HG03066 (cell line): Measurements from ENCODE around the gene RNF213.
"Not testable (repeated sequence)": the region's sequence is repeated elsewhere in the genome, so short reads cannot be mapped to it uniquely, and the experiment has no call there.

Experiments
- ATAC-seq: cut with Tn5 transposase; IDR thresholded peaks from one replicate; pipeline ENCODE4 v1.9.1; 2021; ENCODE audit warnings: low read depth; ENCODE audit not compliant: unreplicated experiment

Gene RNF213

DNA sequence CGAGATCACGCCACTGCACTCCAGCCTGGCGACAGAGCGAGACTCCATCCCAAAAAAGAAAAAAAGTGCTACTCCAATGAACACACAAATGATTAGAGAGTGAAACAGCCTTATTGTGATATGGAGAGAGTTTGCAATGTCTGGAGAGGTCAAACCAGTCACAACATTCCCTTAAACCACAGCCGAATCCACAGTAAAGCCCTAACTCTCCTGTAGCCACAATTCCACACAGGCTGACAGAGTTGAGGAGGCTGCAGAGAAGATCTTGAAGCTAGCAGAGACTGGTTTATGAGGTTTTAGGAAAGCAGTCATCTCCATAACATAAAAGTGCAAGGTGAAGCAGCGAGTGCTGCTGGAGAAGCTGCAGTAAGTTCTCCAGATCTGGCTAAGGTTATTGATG is 6.7 kb downstream of the RNF213 start:
- ATAC-seq = no peak

GRCh38 chr17:80268427-80268826 is 7.8 kb downstream of the RNF213 start:
- no peak for ATAC-seq

DNA sequence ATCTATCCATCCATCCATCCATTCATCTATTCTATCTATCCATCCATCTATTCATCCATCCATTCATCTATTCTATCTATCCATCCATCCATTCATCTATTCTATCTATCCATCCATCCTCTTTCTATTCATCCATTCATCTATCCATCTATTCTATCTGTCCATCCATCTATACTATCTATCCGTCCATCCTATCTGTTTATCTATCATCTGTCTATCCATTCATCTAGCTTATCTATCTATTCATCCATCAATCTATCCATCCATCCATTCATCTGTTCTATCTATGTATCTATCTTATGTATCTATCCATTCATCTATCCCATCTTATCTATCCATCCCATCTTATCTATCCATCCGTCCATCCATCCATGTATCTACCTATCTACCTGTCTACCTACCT is 8.8 kb downstream of the RNF213 start:
- ATAC-seq = no peak

DNA sequence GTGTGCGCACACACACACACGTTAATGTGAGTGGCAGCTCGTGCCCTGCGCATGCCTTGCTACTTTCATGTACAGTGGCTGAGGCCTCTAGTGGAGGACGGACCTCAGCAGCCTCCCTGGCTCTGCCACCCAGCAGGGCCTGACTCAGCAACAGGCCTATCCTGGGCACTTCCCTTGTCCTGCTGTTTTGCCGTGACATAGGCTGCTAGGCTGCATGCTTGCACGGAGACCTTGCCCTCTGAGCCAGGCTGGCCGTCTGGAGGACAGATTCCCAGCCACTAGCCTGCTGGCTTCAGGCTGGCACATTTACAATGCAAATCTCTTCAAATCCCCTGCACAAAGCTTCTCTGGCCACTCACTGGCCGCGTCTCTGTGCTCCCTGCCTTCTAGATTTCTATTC is 9.5 kb downstream of the RNF213 start:
- no peak for ATAC-seq

DNA sequence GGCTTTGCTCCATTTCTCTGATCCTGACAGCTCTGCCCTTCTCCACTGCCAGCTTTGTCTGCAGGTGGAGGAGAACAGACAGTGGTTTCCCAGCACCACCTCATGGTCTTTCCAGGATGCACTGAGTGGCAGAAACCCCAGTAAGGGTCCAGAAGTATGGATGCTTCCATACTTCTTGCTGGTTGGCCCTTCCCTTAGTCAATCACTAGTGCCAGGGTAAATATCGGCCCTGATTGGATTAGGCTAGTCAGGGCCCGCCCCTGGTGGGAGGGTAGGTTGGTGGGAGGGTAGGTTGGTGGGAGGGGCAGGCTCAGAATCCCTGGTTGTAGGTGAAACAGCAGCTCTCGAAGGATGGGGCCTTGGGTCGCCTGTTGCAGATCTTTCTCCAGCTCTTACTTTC is 10.2 kb downstream of the RNF213 start:
- ATAC-seq = no peak

DNA sequence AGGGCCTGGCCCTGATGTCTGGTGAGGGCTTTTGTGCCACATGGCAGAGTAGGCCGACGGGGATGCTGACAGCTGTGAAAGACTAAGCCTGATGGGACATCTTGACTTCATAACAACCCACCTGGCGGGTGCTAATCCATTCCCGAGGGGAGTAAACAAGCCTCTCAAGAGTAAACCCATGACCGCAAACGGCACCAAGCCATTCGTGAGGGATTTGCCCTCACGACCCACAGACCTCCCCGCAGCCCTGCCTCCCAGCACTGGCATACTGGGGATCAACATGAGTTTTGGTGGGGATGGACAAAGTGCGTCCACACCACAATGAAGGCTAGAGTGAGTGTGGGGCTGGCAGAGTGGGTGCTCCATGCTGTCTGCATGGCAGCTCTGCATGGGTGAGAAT is 11.7 kb downstream of the RNF213 start:
- no peak for ATAC-seq

- no peak for ATAC-seq
Observed at GRCh38 chr17:80274331-80274730, 13.7 kb downstream of the RNF213 start.

GRCh38 chr17:80274871-80275449 is 14.3 kb downstream of the RNF213 start:
- ATAC-seq = no peak

DNA sequence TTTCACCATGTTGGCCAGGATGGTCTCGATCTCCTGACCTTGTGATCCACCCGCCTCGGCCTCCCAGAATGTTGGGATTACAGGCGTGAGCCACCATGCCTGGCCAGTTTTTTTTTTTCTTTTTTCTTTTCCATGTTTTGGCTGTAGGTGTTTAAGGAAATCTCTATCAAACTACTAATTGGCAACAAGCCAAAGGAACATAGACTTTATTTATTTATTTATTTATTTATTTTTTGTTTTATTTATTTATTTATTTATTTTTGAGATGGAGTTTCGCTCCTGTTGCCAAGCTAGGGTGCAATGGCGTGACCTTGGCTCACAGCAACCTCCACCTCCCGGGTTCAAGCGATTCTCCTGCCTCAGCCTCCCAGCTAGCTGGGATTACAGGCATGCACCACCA is 15.2 kb downstream of the RNF213 start:
- ATAC-seq = not testable (repeated sequence)

DNA sequence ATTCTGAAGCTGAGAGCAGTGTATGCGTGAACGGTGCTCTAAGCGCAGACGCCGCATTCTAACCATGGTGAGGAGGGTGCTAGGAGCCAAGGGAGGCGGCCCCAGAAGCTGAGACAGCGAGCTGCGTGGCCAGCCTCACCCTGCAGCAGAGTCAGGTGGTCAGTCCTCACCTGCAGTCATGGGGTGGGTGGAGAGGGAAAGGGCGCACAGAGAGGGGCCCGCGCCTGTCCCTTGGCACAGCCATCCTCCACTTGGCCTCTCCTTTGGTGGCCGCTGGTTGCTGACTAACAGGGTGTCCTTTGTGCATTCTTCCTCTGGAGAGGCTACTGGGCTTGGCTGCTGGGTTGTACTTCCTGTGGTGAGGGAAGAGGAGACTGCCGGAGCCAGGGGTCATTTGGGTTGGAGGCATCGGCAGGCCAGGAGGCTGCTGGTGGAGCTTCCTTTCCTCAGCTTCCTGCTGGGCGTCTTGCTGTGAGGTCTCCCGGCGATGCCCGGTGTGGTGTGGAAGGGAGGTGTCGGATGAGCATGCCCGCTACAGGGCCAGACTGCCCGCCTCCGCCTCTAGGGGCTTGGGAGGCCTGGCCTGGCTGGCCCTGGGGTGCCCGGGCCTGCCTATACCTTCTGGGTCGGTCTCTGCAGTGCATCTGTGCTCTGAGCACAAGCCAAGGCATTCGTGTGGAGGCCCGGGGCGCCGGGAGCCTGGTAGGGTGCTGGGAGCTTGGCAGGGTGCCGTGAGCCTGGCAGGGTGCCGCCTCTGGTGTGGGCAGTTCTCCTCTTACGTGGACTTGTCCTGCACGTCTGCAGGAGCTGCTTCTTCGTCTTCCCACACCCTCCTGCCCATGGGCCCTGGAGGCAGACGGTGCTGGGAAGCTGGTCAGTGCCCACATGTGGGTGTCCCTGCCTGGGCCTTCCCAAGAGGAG is 17.4 kb downstream of the RNF213 start:
- no peak for ATAC-seq

GRCh38 chr17:80279895-80280294 is 19.2 kb downstream of the RNF213 start:
- no peak for ATAC-seq

- no peak for ATAC-seq
Observed at GRCh38 chr17:80281516-80281915, 20.9 kb downstream of the RNF213 start.

- ATAC-seq = no peak
Observed at GRCh38 chr17:80283116-80283852, 22.6 kb downstream of the RNF213 start.

DNA sequence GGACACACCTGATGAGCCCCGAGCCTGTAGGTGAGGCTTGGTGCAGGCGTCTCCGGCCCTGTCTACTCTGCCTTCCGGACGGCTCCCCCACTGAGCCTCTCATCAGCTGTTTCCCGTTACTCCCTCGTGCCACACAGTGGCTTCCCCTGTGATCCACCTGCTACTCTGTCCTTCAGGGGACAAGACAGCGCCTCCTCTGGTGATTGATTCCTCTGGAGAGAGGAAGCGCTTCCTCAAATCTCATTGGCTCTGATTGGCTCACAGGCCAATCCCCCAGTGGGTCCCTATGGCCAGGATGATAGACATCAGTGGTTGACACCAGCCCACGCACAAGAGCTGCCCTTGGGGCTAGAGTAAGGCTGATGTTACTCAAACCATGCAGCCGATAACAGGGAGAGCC is 24.0 kb downstream of the RNF213 start:
- no peak for ATAC-seq

GRCh38 chr17:80285237-80285920 is 24.7 kb downstream of the RNF213 start:
- ATAC-seq = no peak

DNA sequence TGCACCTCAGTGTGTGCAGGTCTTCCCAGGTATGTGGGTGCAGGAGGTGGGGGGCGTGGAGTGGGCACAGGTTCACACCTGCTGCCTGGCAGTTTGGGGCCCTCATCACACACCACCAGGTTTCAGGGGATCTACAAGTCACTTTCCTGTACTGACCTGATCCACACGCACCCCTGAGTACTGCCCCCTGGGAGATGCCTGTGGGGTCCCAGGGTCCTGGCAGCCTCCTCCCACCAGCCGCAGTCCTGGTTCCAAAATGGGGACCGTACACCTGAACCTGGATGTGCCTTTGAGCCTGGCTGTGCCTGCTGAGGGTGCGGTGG is 25.9 kb downstream of the RNF213 start:
- ATAC-seq = no peak

- no peak for ATAC-seq
Observed at GRCh38 chr17:80287038-80287437, 26.4 kb downstream of the RNF213 start.

DNA sequence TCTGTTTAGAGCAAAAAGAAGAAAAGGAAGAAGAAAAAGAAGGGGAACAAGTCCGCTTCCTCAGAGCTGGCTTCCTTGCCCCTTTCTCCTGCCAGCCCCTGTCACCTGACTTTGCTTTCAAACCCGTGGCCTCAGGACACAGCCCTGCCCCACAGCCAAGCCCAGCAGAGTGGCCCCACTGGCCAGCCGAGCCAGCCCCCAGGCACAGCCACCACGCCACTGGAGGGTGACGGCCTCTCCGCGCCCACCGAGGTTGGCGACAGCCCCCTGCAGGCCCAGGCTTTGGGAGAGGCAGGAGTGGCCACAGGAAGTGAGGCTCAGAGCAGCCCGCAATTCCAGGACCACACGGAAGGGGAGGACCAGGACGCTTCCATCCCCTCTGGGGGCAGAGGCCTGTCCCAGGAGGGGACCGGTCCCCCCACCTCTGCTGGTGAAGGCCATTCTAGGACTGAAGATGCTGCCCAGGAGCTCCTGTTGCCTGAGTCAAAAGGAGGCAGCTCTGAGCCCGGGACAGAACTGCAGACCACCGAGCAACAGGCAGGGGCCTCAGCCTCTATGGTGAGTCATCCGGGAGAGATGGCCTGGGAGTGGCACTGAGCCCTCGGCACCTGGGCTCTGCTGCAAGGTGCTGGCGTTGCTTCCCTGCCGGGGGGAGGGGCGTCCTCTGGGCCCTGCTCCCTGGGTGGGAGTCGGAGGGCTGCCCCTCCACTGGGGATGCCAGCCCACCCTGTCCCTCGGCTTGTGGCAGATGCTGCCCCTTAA is 27.3 kb downstream of the RNF213 start:
- ATAC-seq = no peak

- no peak for ATAC-seq
Observed at GRCh38 chr17:80289616-80290015, 29.0 kb downstream of the RNF213 start.

GRCh38 chr17:80290156-80290555 is 29.5 kb downstream of the RNF213 start:
- no peak for ATAC-seq
